ENCODE measurements around the gene PPM1H.
A peak's percentile ranks its signal among the peaks of the same experiment; 100 is the strongest.
"Not testable (repeated sequence)": the region's sequence is repeated elsewhere in the genome, so short reads cannot be mapped to it uniquely, and the experiment has no call there.

The PPM1H gene

GRCh38 chr12:62834406-62834805, 100.5 kb downstream of the PPM1H start:
- DNase-seq (ENCODE audit: low read depth): peak; percentile 48

GRCh38 chr12:62833634-62834033, 101.3 kb downstream of the PPM1H start:
- no peak for DNase-seq (ENCODE audit: low read depth)

GRCh38 chr12:62832558-62832957, 102.4 kb downstream of the PPM1H start:
- no peak for DNase-seq (ENCODE audit: low read depth)

GRCh38 chr12:62832027-62832426, 102.9 kb downstream of the PPM1H start:
- no peak for DNase-seq (ENCODE audit: low read depth)

GRCh38 chr12:62827855-62828254, 107.1 kb downstream of the PPM1H start:
- no peak for DNase-seq (ENCODE audit: low read depth)

- no peak for DNase-seq (ENCODE audit: low read depth)
These were observed 107.9 kb downstream of the PPM1H start for GRCh38 chr12:62827042-62827441.

GRCh38 chr12:62817556-62818271, 117.2 kb downstream of the PPM1H start:
- DNase-seq (ENCODE audit: low read depth): no peak

- DNase-seq (ENCODE audit: low read depth): no peak
These were observed 120.7 kb downstream of the PPM1H start for GRCh38 chr12:62814243-62814642.

- DNase-seq (ENCODE audit: low read depth): no peak
These were observed 121.7 kb downstream of the PPM1H start for GRCh38 chr12:62813031-62813829.

GRCh38 chr12:62811481-62811880, 123.5 kb downstream of the PPM1H start:
- not testable (repeated sequence) for DNase-seq (ENCODE audit: low read depth)

GRCh38 chr12:62808166-62808879, 126.6 kb downstream of the PPM1H start:
- no peak for DNase-seq (ENCODE audit: low read depth)

- DNase-seq (ENCODE audit: low read depth): no peak
These were observed 128.1 kb downstream of the PPM1H start for GRCh38 chr12:62806893-62807292.

GRCh38 chr12:62806244-62806836, 128.6 kb downstream of the PPM1H start:
- no peak for DNase-seq (ENCODE audit: low read depth)

- DNase-seq (ENCODE audit: low read depth): no peak
These were observed 129.4 kb downstream of the PPM1H start for GRCh38 chr12:62805517-62805916.

GRCh38 chr12:62803756-62804155, 131.2 kb downstream of the PPM1H start:
- DNase-seq (ENCODE audit: low read depth): no peak

GRCh38 chr12:62802984-62803383, 132.0 kb downstream of the PPM1H start:
- no peak for DNase-seq (ENCODE audit: low read depth)

GRCh38 chr12:62802321-62802720, 132.6 kb downstream of the PPM1H start:
- no peak for DNase-seq (ENCODE audit: low read depth)

- no peak for DNase-seq (ENCODE audit: low read depth)
These were observed 133.2 kb downstream of the PPM1H start for GRCh38 chr12:62801796-62802195.

GRCh38 chr12:62800707-62801400, 134.1 kb downstream of the PPM1H start:
- no peak for DNase-seq (ENCODE audit: low read depth)

GRCh38 chr12:62799766-62800406, 135.1 kb downstream of the PPM1H start:
- no peak for DNase-seq (ENCODE audit: low read depth)

- peak; percentile 53 for DNase-seq (ENCODE audit: low read depth)
These were observed 135.7 kb downstream of the PPM1H start for GRCh38 chr12:62799126-62799736.

Measured in CMK (cell line).